ENCODE data around the gene SCN8A. TPM values are rescaled to one million over a fixed set of nuclear protein-coding genes. Genes with fewer than 3 reads are reported as not detected.
A peak's percentile ranks its signal among the peaks of the same experiment; 100 is the strongest.

Gene SCN8A
- polyA plus RNA-seq, 3 donors from 2014 or later = 0.04 to 0.06 TPM; not detected in 1

- H3K4me3 Mint-ChIP-seq = no peak overlapping the region
- no peak for DNase-seq
- no peaks in the 10 kb centered on the region for H3K4me1 Mint-ChIP-seq
- no peak overlapping the region for H3K27ac Mint-ChIP-seq
- no peaks in the 10 kb centered on the region for H3K9me3 Mint-ChIP-seq
- peaks cover 0 to 6% (median 2%) of the 10 kb centered on the region in 3 donors for H3K27me3 Mint-ChIP-seq (ENCODE audit: low read depth in 3 of 3)
- H3K36me3 Mint-ChIP-seq = no peaks in the 10 kb centered on the region
Observed at GRCh38 chr12:51687614-51688013, 96.6 kb downstream of the SCN8A start.

GRCh38 chr12:51689983-51690382 lies 99.0 kb downstream of the SCN8A start:
- no peak for DNase-seq
- Mint-ChIP-seq H3K4me3 (no peak overlapping the region), H3K4me1 (no peaks in the 10 kb centered on the region), H3K27me3 (ENCODE audit: low read depth in 3 of 3) (peaks cover 0 to 6% (median 2%) of the 10 kb centered on the region in 3 donors), H3K9me3 (no peaks in the 10 kb centered on the region), H3K36me3 (no peaks in the 10 kb centered on the region), H3K27ac (no peak overlapping the region)

- DNase-seq = no peak
- H3K27me3 Mint-ChIP-seq (ENCODE audit: low read depth in 3 of 3) = peaks cover 0 to 2% (median 1%) of the 10 kb centered on the region in 3 donors
- no peak overlapping the region for H3K4me3 Mint-ChIP-seq
- no peaks in the 10 kb centered on the region for H3K36me3 Mint-ChIP-seq
- no peak overlapping the region for H3K27ac Mint-ChIP-seq
- no peaks in the 10 kb centered on the region for H3K4me1 Mint-ChIP-seq
- no peaks in the 10 kb centered on the region for H3K9me3 Mint-ChIP-seq
Observed at GRCh38 chr12:51692016-51692415, 101.0 kb downstream of the SCN8A start.

GRCh38 chr12:51693569-51693968 lies 102.5 kb downstream of the SCN8A start:
- Mint-ChIP-seq H3K9me3 (no peaks in the 10 kb centered on the region), H3K27me3 (ENCODE audit: low read depth in 3 of 3) (peaks cover 0 to 2% (median 0%) of the 10 kb centered on the region in 3 donors), H3K36me3 (no peaks in the 10 kb centered on the region), H3K4me1 (no peaks in the 10 kb centered on the region), H3K27ac (no peak overlapping the region), H3K4me3 (no peak overlapping the region)
- DNase-seq = no peak

- H3K27ac Mint-ChIP-seq = no peak overlapping the region
- H3K4me3 Mint-ChIP-seq = no peak overlapping the region
- H3K36me3 Mint-ChIP-seq = no peaks in the 10 kb centered on the region
- H3K9me3 Mint-ChIP-seq = no peaks in the 10 kb centered on the region
- no peak for DNase-seq
- H3K27me3 Mint-ChIP-seq (ENCODE audit: low read depth in 3 of 3) = peaks cover 0 to 2% (median 0%) of the 10 kb centered on the region in 3 donors
- H3K4me1 Mint-ChIP-seq = no peaks in the 10 kb centered on the region
Observed at GRCh38 chr12:51694146-51694545, 103.1 kb downstream of the SCN8A start.

- no peak for DNase-seq
- Mint-ChIP-seq H3K27ac (no peak overlapping the region), H3K4me1 (no peaks in the 10 kb centered on the region), H3K27me3 (ENCODE audit: low read depth in 3 of 3) (peaks cover 0 to 2% (median 0%) of the 10 kb centered on the region in 3 donors), H3K4me3 (no peak overlapping the region), H3K36me3 (no peaks in the 10 kb centered on the region), H3K9me3 (no peaks in the 10 kb centered on the region)
Observed at GRCh38 chr12:51695241-51696010, 104.4 kb downstream of the SCN8A start.

- Mint-ChIP-seq H3K9me3 (no peaks in the 10 kb centered on the region), H3K36me3 (no peaks in the 10 kb centered on the region), H3K4me3 (no peak overlapping the region), H3K27ac (no peak overlapping the region), H3K4me1 (no peaks in the 10 kb centered on the region), H3K27me3 (ENCODE audit: low read depth in 3 of 3) (no peaks in the 10 kb centered on the region)
- no peak for DNase-seq
Observed at GRCh38 chr12:51699219-51699618, 108.2 kb downstream of the SCN8A start.

GRCh38 chr12:51700887-51701286 lies 109.9 kb downstream of the SCN8A start:
- H3K27me3 Mint-ChIP-seq (ENCODE audit: low read depth in 3 of 3) = no peaks in the 10 kb centered on the region
- H3K27ac Mint-ChIP-seq = no peak overlapping the region
- DNase-seq = no peak
- no peaks in the 10 kb centered on the region for H3K36me3 Mint-ChIP-seq
- H3K4me1 Mint-ChIP-seq = no peaks in the 10 kb centered on the region
- H3K9me3 Mint-ChIP-seq = no peaks in the 10 kb centered on the region
- H3K4me3 Mint-ChIP-seq = no peak overlapping the region

GRCh38 chr12:51702587-51702986 lies 111.6 kb downstream of the SCN8A start:
- no peak for DNase-seq
- H3K36me3 Mint-ChIP-seq = no peaks in the 10 kb centered on the region
- peaks cover 0 to 1% (median 0%) of the 10 kb centered on the region in 3 donors for H3K27me3 Mint-ChIP-seq (ENCODE audit: low read depth in 3 of 3)
- no peak overlapping the region for H3K27ac Mint-ChIP-seq
- H3K4me3 Mint-ChIP-seq = no peak overlapping the region
- no peaks in the 10 kb centered on the region for H3K4me1 Mint-ChIP-seq
- no peaks in the 10 kb centered on the region for H3K9me3 Mint-ChIP-seq

- H3K9me3 Mint-ChIP-seq = no peaks in the 10 kb centered on the region
- H3K27ac Mint-ChIP-seq = no peak overlapping the region
- H3K4me1 Mint-ChIP-seq = no peaks in the 10 kb centered on the region
- no peaks in the 10 kb centered on the region for H3K36me3 Mint-ChIP-seq
- peaks cover 0 to 1% (median 0%) of the 10 kb centered on the region in 3 donors for H3K27me3 Mint-ChIP-seq (ENCODE audit: low read depth in 3 of 3)
- H3K4me3 Mint-ChIP-seq = no peak overlapping the region
- DNase-seq = no peak
Observed at GRCh38 chr12:51705450-51705849, 114.4 kb downstream of the SCN8A start.

- H3K9me3 Mint-ChIP-seq = no peaks in the 10 kb centered on the region
- H3K4me1 Mint-ChIP-seq = no peaks in the 10 kb centered on the region
- DNase-seq = no peak
- no peak overlapping the region for H3K27ac Mint-ChIP-seq
- H3K36me3 Mint-ChIP-seq = no peaks in the 10 kb centered on the region
- H3K27me3 Mint-ChIP-seq (ENCODE audit: low read depth in 3 of 3) = peaks cover 0 to 1% (median 0%) of the 10 kb centered on the region in 3 donors
- H3K4me3 Mint-ChIP-seq = no peak overlapping the region
Observed at GRCh38 chr12:51706206-51706605, 115.2 kb downstream of the SCN8A start.

- no peak overlapping the region for H3K4me3 Mint-ChIP-seq
- H3K27me3 Mint-ChIP-seq (ENCODE audit: low read depth in 3 of 3) = peaks cover 0 to 8% (median 5%) of the 10 kb centered on the region in 3 donors
- H3K27ac Mint-ChIP-seq = no peak overlapping the region
- no peaks in the 10 kb centered on the region for H3K4me1 Mint-ChIP-seq
- H3K9me3 Mint-ChIP-seq = no peaks in the 10 kb centered on the region
- DNase-seq = no peak
- no peaks in the 10 kb centered on the region for H3K36me3 Mint-ChIP-seq
Observed at GRCh38 chr12:51714666-51715065, 123.6 kb downstream of the SCN8A start.

- Mint-ChIP-seq H3K9me3 (no peaks in the 10 kb centered on the region), H3K27ac (no peak overlapping the region), H3K36me3 (peaks cover 0 to 4% (median 0%) of the 10 kb centered on the region in 3 donors), H3K4me1 (peaks cover 5 to 12% of the 10 kb centered on the region in 2 donors), H3K4me3 (no peak overlapping the region), H3K27me3 (ENCODE audit: low read depth in 3 of 3) (peaks cover 8 to 11% (median 10%) of the 10 kb centered on the region in 3 donors)
- no peak for DNase-seq
Observed at GRCh38 chr12:51717326-51717925, 126.4 kb downstream of the SCN8A start.

GRCh38 chr12:51721282-51721940 lies 130.4 kb downstream of the SCN8A start:
- no peak overlapping the region for H3K27ac Mint-ChIP-seq
- peaks cover 9 to 12% (median 10%) of the 10 kb centered on the region in 3 donors for H3K27me3 Mint-ChIP-seq (ENCODE audit: low read depth in 3 of 3)
- H3K36me3 Mint-ChIP-seq = peaks cover 0 to 4% (median 0%) of the 10 kb centered on the region in 3 donors
- H3K4me3 Mint-ChIP-seq = peak overlapping the region in 1 of 5 donors; percentile 35
- DNase-seq = peak in 2 of 3 donors; percentile 2 to 6
- H3K9me3 Mint-ChIP-seq = no peaks in the 10 kb centered on the region
- peaks cover 5 to 12% of the 10 kb centered on the region in 2 donors for H3K4me1 Mint-ChIP-seq
